Fibroblast of the conjunctiva (primary cell): ENCODE results near the gene DHTKD1.

ENCODE experiments used
- DNase-seq: peaks from one replicate; pipeline ENCODE4 v3.0.0-alpha.2; 2010; ENCODE audit warnings: low read depth

The DHTKD1 gene

GRCh38 chr10:12068449-12069269 lies at the start of gene DHTKD1:
Gene DHTKD1 (plus strand): TSS chr10:12068954. CDS start chr10:12069034, 80 bp downstream.
- peak; percentile 96 for DNase-seq

GRCh38 chr10:12019283-12019971 lies 49.3 kb upstream of the DHTKD1 start:
- no peak for DNase-seq

- DNase-seq = no peak
These were observed 48.2 kb upstream of the DHTKD1 start for GRCh38 chr10:12020574-12020973.

- DNase-seq = no peak
These were observed 46.0 kb upstream of the DHTKD1 start for GRCh38 chr10:12022580-12023257.

GRCh38 chr10:12025591-12025990 lies 43.2 kb upstream of the DHTKD1 start:
- DNase-seq = no peak

- DNase-seq = no peak
These were observed 41.2 kb upstream of the DHTKD1 start for GRCh38 chr10:12027539-12027938.

- DNase-seq = no peak
These were observed 37.4 kb upstream of the DHTKD1 start for GRCh38 chr10:12031404-12031803.

GRCh38 chr10:12036073-12036655 lies 32.6 kb upstream of the DHTKD1 start:
- no peak for DNase-seq

- DNase-seq = no peak
These were observed 26.9 kb upstream of the DHTKD1 start for GRCh38 chr10:12041766-12042408.

GRCh38 chr10:12042409-12042796 lies 26.4 kb upstream of the DHTKD1 start:
- DNase-seq = no peak

GRCh38 chr10:12042797-12043651 lies 25.7 kb upstream of the DHTKD1 start, which contains the start of gene UPF2:
Gene UPF2 (minus strand): TSS chr10:12042809. CDS start chr10:12035423, 7,386 bp downstream.
- DNase-seq = peak; percentile 98

- no peak for DNase-seq
These were observed 23.2 kb upstream of the DHTKD1 start for GRCh38 chr10:12045596-12045995.

- DNase-seq = no peak
These were observed 20.2 kb upstream of the DHTKD1 start for GRCh38 chr10:12048547-12048946.

GRCh38 chr10:12050528-12050927 lies 18.2 kb upstream of the DHTKD1 start:
- DNase-seq = no peak

- no peak for DNase-seq
These were observed 17.5 kb upstream of the DHTKD1 start for GRCh38 chr10:12051241-12051640.

- no peak for DNase-seq
These were observed 13.0 kb upstream of the DHTKD1 start for GRCh38 chr10:12055732-12056131.

GRCh38 chr10:12056748-12057147 lies 12.0 kb upstream of the DHTKD1 start:
- no peak for DNase-seq

- no peak for DNase-seq
These were observed 7.6 kb upstream of the DHTKD1 start for GRCh38 chr10:12061124-12061523.

GRCh38 chr10:12062754-12063482 lies 5.8 kb upstream of the DHTKD1 start:
- no peak for DNase-seq

GRCh38 chr10:12063483-12063818 lies 5.3 kb upstream of the DHTKD1 start:
- DNase-seq = no peak
